Cerebellar nuclear complex (tissue), 1 donor: ENCODE data around the gene GRIP1.

ENCODE experiments used
- DNase-seq, 2 experiments: peaks; one replicate each; lab custom pipeline; 2025; lab: John Stamatoyannopoulos, UW

GRIP1 gene

GRCh38 chr12:66647034-66647691, 31.7 kb downstream of the GRIP1 start:
- DNase-seq, result no peak

DNA sequence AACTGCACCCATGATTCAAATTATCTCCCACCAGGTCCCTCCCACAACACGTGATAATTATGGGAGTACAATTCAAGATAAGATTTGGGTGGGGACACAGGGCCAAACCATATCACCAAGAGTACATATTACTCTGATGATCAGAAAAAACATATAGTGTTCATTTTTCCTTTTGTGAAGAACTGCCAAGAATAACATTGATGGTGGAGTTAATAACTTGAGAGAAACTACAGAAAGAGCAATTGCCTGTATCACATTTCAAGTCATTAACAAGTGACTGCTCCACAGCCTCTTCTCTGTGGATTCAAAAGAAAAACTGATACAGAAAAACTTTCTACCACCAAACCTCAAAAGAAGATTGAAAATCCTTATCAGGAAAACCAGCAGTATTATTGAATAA, 34.7 kb downstream of the GRIP1 start:
- no peak for DNase-seq

DNA sequence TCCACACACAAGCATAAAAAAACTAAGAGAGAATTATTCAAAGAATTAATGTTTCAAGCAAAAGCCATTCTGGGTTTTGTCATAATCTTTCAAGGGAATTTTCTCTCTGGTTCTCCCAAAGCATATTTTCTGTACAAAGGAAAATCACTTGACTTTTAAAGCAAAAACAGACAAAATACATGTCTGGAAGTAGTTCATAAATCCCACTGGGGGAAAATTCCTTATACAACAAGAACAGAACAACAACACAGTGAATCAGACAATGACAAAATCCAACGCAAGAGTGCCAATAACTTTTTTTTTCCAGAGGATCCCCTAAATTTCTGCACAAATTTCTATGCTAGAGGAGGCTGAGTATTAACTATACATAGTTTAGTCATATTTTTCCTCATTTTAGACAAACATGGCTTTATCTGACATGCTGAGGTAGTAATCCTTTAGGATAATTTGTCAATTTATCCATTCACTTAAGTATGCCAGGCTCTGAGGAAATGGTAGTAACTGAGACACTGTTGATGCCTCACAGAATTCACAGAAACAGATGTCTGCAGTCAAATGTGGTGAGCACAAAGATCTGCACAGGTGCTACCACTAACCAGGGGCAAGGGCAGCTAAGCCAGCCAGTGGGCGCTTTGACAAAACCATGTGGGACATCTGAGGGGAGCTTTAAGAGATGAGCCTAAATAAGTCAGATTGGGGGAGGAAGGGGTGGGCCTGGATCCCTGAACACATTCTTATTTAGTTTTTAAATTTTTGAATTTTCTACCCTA, 38.0 kb downstream of the GRIP1 start:
- no peak for DNase-seq

DNA sequence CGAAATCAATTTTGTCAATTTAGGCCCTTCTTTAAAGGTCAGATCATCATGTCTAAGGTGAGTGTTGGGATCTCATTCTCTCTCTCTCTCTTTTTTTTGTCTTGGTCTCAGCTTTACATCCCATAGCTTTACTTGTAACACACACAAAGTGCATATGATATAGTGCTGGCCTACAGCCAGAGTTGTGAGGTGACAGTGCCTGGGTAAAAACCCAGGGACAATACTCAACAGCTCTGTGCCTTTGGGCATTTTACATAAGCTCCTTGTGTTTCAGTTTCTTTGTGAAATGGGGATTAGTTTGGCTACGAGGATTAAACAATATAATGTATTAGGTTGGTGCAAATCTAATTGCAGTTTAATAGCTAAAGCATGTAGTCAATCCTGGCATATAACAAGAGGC, 40.2 kb downstream of the GRIP1 start:
- no peak for DNase-seq

DNA sequence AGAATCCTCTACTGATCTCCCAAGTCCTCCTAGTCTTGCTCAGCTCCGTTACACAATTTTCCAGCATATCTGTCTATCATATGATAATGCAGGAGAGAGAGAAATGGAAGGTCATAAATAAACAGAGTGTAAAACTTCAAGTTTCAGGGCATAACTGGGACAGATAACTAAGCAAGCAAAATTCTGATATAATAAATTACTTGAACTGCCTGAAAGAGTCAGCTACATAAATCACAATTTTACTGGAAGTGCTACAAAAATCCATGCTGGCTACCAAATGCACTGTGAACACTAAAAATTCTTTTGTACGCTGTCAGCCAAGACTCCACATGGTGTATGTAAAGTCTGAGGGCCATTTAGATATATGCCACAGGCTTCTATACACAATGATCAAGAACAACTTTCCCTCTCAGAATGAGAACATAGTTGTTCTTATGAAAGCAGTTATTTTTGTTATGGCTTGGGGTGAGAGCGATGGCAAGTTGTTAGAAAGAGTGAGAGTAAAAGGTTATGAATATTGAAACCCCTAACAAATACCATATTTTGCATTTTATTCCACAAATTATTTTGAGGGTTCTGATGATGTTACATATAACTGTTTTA, 41.1 kb downstream of the GRIP1 start:
- DNase-seq, result no peak

GRCh38 chr12:66636771-66637170, 42.1 kb downstream of the GRIP1 start:
- DNase-seq, result no peak

GRCh38 chr12:66633676-66634075, 45.2 kb downstream of the GRIP1 start:
- no peak for DNase-seq

- no peak for DNase-seq
Observed at GRCh38 chr12:66629138-66629870, 49.6 kb downstream of the GRIP1 start.

- no peak for DNase-seq
Observed at GRCh38 chr12:66627988-66628317, 50.9 kb downstream of the GRIP1 start.

DNA sequence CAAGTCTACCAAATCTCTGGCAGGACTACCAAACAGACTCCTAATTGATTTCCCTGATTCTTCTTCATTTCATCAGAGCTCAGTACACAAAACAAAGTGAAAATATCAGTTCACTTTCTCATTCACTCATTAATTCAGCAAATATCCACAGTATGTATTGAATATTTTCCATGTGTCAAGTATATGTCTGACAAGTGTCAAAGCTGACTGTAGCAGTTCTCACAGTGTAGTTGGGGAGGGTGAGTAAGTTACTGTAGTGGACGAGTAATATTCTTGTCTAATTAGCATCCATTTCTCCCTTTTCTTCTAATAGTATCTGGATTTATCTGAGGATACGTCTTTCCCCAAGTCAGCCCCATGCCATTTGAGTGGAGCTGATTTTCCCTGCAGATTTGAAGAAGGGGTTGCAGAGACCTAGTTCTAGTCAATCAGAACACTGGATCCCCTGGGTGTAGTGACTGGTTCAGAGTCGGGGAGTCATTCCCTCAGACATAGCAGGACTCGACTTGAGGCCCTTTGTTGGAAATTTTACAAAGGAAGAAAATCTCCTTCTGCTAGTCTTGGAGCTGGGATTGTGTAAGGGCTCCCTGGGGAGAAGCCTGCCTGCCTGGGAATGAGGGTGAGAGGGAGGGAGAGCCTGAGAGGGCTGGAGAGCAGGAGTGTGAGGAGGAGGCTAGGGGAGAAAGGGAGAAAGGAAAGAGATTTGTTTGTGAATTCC, 51.4 kb downstream of the GRIP1 start:
- DNase-seq, result no peak

DNA sequence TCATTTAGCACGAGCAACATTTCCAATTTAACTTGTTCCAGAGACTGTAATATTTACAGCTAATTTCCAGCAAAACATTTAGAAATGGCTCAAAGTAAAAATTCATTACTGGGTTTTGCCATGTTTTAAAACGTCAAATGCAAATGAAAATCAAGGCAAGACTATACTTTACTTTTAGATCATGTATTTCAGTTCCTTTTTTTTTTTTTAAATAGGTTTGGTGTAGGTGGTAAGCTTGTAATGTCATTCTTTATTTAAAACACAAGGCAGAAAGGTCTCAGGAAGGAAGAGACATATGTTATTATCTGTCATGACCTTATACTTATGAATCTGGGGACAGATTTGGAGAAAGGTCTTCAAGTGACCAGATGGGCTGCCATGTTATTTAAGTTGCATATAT, 54.1 kb downstream of the GRIP1 start:
- no peak for DNase-seq

DNA sequence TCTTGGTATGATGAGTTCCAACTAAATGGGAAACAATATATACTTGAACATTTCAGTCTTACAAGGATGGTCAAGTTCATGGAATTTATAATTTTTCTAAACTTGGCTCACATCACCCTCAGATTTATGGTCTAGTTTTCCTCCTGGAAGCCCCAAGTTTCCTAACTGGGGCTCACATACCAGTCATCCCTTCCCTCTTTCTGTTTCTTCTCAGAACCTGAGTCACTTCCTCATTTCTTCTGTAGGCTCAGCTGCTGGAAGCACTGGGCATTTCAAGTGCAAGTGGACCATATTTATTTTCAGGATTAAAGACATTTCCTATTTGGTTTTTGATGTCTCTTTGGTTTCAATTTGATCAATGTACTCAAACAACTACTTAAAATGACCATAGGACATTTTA, 55.4 kb downstream of the GRIP1 start:
- no peak for DNase-seq

DNA sequence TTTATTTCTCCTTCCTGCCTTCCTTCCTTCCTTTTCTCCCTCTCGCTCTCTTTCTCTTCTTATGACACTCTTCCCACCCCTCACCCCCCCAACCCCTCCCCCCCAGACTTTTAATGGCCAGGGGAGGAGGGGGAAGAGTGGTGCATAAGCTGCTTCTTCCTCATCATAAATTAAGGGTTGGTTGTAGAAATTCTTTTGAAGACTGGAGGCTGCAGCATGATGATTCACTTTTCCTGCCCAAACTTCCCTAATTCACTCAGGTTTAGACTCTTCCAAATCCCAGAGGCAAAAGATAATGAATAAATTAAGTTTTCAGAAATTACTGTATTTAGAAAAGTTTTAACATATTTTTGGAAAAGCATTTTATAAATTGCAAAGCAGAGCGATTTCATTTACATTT, 58.2 kb downstream of the GRIP1 start:
- no peak for DNase-seq

DNA sequence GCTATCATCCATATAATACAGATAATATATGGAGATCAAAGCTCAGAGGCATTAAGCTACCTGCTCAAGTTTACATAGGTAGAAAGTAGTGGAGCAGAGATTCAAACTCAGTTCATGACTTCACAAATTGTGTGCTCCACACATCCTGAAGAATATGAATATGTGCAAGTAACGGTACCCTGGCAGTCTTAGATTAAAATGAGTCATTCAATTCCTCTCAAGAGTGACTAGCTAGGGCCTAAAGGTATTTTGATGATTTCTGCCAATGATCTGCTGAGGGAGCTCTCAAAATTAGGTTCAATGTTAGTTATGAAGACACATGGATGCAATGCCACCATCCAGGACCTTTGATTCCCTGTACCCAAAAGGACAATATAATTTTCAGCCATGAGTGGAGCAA, 58.9 kb downstream of the GRIP1 start:
- DNase-seq, result no peak

DNA sequence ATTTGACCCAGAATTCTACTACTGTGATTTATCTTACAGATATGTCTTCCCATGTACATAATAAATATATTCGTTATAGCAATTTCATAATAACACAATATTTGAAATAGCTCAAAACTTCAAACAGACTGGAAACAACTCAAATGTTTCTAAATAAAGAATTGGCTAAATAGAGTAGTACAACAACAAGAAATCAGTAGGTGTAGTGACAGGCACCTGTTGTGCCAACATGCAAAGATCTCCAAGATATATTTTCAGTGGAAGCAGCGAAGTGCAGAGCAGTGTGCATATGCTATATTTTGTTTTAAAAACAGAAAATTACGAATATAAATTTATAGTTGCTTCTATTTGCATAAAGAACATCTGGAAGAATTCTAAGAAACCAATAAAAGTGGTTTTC, 60.9 kb downstream of the GRIP1 start:
- DNase-seq, result no peak

- no peak for DNase-seq
Observed at GRCh38 chr12:66612090-66612775, 66.6 kb downstream of the GRIP1 start.

- DNase-seq, result no peak
Observed at GRCh38 chr12:66607147-66607546, 71.7 kb downstream of the GRIP1 start.

DNA sequence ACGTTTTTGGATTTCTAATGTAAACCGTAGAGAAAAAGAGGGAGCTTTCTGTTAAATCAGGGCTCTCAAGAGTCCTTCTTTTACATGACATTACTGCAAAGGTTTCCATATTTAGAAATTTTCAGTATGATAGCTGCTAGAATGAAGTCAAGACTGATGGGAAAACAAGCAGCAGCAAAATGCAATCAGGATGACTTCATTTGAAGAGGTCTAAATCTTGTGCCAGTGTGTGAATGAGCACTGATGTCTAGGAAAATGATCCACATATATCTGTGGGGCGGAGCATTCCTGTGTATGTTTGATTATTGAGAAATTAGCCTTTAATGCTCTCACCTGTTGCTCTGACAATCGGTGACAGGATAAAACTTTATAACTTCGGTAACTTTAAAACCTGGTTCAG, 73.6 kb downstream of the GRIP1 start:
- no peak for DNase-seq

- no peak for DNase-seq
Observed at GRCh38 chr12:66603981-66604479, 74.8 kb downstream of the GRIP1 start.

GRCh38 chr12:66603461-66603860, 75.4 kb downstream of the GRIP1 start:
- DNase-seq, result no peak

- DNase-seq, result no peak
Observed at GRCh38 chr12:66602483-66603143, 76.3 kb downstream of the GRIP1 start.
